ENCODE results near the gene CLEC5A. TPM values are rescaled to one million over a fixed set of nuclear protein-coding genes. Genes with fewer than 3 reads are reported as not detected.
A peak's percentile ranks its signal among the peaks of the same experiment; 100 is the strongest.
"Not testable (repeated sequence)": the region's sequence is repeated elsewhere in the genome, so short reads cannot be mapped to it uniquely, and the experiment has no call there.

CLEC5A gene
- not detected in 2 replicates for total RNA-seq (2014; rRNA removed; shearing (Covaris generic))

DNA sequence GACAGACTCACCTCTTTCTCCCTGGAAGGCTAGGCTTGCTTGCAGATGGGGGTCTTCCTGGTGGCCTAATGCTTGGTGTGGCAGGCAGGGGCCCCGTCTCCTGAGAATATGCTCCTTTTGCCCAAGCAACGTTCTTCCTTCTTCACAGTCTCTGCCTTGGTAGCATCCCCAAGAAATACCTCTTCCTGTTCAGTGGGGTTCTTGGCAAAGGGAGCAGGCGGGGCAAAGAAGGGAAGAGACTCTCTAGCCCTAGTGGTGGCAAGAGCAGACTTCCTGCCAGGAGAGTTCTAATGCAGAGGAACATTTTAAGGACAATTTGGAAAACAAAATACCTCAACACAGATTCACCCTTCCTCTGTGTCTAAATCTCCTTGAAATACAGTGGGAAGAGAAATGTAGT is at the start of gene CLEC5A:
Gene CLEC5A, minus strand, starts transcription at position 179 of the 400 bp plus-strand sequence. CDS start 682 bp downstream, outside the sequence.
- DNase-seq (ENCODE audit: low spot score): no peak

DNA sequence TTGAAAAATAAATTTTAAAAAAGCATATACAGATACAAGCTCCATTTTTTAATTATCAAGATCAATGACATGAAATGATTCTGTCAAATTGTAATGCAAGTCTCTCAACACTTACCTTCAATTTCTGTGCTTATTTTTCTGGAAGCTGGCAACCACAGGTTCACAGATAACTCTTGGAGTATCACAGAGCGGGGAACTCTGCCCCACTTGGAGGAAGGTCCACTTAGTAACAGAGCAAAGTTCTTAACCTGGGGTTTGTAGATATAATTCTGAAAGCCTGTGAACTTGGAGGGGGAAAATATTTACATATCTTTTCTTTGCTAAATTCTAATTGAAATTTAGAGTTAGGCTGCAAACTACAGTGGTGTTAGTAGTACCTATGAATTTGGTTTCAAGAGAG is 46.6 kb upstream of the CLEC5A start:
- no peak for DNase-seq (ENCODE audit: low spot score)

DNA sequence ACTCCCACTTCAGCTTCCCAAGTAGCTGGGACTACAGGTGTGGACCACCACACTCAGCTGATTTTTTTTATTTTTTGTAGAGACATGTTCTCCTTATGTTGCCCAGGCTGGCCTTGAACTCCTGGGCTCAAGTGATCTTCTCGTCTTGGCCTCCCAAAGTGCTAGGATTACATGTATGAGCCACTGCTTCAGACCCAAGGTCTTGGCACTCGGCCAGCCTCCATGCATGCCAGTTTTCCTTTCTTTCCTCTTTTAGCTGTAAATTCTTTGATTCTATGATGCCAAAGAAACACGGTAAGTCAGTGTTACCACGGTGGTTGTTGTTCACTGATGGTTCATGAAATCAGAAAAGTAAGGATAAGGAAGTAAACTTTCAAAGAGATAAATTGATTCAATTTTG is 45.9 kb upstream of the CLEC5A start:
- DNase-seq (ENCODE audit: low spot score): no peak

DNA sequence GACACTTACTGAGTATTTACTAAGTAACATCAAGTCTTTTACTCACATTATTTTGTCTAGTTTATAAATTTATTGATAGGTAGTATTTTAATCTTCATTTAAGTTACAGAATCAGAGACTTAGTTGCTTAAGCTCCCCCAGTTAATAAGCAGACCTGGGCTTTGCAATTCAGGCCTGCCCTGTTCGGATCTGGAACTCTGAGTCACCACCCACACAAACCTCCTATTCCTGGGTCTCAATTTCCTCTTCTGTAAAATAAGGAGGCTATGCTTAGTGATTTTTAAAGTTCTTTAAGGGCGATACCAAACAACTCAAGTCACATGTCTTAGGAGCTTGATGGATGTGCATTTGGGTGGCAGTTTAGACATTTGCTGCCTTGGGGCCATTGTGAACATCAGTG is 45.4 kb upstream of the CLEC5A start:
- DNase-seq (ENCODE audit: low spot score): no peak

DNA sequence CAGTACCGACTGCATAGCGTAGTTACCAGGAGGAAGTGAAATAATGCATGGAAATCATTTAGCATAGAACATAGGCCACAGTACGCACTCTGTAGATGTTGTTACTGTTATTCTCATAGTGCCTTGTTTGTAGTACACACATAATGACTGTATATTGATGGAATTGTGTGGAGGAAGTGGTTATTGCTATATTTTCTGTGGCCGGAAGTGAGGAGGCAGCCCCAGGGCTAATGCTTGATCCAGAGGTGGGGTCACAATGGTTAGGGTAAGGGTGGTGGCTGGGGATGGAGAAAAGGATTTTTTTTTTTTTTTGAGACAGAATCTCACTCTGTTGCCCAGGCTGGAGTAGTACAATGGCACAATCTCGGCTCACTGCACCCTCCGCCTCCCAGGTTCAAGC is 44.4 kb upstream of the CLEC5A start:
- no peak for DNase-seq (ENCODE audit: low spot score)

DNA sequence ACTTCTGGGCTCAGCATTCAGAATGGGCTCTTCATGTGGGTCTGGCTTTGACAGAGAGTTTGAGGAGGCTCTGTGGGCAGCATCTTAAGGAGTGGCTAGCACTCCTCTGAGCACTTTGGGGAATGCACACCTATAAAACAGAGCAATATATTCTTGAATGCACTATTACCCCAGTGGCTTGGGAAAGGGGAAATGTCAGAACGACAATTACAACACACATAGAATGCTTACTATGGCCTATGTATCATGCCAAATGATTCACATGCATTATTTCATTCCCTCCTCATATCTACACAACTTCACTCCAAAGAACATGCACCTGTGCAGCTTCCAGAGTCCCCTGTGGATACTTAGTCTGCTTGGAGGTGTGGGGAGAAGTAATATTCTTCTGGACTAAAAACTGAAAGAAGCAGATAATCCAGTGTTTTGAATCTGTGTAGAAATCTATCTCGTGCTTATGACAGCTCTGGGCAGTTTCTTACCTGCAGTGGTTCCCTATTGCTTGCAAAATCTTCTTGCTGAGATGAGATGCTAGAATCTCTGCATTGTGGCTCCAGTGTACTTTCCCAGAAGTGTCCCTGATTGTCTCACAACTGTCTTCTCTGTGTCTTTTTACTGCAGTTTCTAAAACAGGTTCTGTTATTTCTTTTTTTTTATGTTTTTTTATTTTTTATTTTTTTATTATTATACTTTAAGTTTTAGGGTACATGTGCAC is 43.4 kb upstream of the CLEC5A start:
- DNase-seq (ENCODE audit: low spot score): no peak

DNA sequence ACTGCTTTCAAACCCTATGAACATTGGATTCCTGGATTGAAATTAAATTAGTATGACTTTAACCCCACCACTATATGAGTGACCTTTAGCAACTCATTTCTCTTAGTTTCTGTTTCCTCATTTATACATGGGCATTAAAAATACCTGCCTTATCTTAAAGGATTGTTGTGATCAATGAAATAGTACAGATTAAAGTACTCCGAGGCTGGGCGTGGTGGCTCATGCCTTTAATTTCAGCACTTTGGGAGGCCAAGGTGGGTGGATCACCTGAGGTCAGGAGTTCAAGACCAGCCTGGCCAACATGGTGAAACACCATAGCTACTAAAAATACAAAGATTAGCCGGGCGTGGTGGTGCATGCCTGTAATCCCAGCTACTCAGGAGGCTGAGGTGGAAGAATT is 41.0 kb upstream of the CLEC5A start:
- DNase-seq (ENCODE audit: low spot score): not testable (repeated sequence)

DNA sequence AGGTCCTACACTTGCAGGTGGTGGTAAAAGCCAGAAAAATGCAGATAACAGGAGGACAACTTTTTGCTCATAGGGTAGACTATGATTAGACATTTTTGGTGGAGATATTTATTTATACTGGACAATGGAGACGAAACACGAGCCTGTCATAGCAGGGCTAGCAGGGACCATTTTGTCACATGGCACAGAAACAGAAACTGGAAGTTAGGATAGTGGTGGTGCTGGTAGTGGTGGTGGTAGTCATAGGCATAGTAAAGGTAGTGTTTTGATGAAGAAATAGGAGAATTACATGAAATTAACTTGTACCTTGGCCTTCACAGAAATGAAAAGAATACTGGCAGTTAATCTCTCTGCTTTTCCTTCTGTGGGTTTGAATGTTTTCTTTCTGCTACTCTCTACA is 40.1 kb upstream of the CLEC5A start:
- DNase-seq (ENCODE audit: low spot score): no peak

DNA sequence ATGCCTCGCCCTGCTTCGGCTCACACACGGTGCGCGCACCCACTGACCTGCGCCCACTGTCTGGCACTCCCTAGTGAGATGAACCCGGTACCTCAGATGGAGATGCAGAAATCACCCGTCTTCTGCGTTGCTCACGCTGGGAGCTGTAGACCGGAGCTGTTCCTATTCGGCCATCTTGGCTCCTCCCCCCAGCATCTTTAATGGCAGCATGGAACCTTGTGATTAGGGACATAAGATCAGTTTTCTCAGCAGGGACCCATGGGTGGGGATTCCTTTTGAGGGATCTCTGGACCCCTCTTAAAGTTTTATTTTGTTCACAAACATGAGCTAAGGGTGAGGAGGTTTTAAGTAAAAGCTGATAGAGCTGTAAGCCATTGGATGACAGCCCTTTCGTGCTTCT is 39.2 kb upstream of the CLEC5A start:
- DNase-seq (ENCODE audit: low spot score): not testable (repeated sequence)

DNA sequence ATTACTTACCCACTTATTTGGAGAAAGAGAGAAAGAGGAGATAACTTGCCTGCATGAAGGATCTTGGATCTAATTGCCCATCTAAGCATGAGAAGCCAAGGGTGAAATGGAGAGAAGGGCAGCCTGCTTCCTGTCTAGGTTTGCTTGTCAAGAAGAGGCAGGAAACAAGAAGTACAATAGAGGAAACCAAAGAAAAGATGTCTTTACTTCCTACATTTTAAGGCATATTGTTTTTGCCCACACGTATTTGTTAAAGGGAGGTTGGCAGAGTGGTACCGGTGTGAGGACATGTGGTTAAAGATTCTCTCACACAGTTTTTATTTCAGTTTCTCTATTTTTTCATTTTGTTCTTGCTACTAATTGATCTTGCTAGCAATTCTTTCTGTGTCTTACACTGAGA is 32.8 kb upstream of the CLEC5A start:
- DNase-seq (ENCODE audit: low spot score): no peak

DNA sequence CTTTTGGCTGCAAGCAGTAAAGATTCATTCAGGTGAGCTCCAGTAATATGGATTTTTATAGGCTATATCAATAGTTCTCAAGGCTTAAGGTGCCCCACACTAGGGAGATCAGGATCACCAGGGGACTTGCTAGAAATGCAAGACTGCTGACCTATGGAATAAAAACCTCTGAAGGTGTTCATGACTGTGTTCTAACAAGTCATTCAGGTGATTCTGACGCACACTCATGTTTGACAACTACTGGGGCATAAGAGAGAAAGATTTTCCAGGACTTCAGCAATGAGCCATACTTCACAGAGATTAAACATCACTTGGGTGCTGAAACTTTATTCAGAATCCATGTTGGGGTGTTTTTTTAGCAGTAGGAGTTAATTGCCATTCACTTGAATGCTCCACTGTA is 31.6 kb upstream of the CLEC5A start:
- no peak for DNase-seq (ENCODE audit: low spot score)

DNA sequence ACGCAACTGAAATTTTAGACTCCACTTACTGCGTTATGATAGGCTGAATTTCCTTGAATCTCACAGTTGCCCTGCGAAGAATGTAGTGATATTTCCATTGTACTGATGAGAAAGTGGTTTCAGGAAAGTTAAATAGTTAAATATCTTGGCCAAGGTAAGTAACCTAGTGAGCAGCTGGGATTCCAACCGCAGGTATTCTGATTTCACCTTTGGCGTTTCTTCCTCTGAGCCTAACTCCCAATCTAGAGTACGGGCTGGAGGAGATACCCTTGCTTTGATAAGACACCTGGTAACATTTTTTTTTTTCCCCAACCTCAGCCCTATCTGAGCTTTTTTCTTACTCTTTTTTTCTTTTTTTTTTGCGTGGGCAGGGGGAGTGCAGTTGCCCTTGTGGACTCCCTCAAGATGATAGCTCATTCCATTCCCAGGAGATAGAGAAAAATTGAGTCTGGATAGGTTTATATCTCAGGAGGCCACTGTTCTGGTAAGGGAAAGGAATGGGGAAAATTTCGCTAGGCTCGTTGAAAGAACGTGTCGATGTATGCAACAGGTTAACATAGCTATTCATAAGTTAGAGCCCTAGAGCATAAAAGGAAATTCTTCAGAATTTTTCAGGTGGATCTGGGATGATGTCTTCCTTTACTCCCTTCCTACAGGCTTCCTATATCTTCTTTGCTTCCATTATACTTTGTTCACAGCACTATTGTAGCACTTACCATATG is 29.9 kb upstream of the CLEC5A start:
- no peak for DNase-seq (ENCODE audit: low spot score)

DNA sequence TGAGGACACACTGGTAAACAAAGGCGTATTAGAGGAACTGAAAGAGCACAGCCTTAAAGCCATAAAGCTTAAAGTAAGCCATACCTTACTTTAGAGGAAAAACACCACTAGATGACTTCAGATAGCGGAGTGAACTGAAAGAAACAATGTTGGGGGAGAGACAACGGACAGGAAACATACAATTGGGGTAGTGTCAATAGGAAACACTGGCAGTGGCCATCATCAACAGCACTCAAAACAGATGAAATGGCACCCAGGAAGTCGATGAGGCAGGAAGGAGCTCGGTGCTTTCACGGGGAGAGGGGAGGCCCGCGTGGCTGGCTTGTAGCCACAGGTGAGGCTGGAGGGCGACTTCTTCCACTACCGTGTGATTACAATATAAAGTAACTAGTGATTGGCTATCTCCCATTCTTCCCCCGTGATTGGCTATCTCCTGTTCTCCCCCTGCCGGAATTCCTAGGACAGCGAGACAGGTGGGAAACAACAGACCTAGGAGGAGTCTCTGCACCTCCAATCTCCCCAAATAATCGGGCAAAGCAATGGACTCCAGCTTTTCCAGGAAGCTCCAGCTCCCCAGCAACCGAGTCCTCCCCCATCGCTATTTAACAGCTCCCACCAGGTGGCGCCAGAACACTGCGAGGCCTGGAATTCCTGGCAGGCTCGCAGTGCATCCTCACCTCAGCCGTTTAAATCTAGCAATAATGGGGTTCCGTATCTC is 29.2 kb upstream of the CLEC5A start:
- peak; percentile 51 for DNase-seq (ENCODE audit: low spot score)

DNA sequence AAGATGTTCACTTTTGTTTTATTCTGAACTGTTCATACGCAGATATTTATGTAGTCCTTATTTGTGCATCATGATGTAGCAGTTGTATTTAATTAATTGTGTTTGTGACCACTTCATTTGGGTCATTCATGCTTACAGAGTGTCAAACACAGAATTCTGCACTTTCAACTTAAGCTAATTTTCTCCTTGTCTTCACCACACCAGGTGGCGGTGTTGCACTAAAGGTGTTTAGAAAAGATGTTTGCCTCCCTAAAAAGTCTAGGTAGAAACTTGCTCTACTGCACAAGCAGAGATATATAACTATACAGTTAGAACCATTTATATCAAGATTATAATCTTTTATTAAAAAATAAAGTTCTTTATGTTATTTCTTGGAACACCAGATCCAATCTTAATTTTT is 28.1 kb upstream of the CLEC5A start:
- DNase-seq (ENCODE audit: low spot score): no peak

DNA sequence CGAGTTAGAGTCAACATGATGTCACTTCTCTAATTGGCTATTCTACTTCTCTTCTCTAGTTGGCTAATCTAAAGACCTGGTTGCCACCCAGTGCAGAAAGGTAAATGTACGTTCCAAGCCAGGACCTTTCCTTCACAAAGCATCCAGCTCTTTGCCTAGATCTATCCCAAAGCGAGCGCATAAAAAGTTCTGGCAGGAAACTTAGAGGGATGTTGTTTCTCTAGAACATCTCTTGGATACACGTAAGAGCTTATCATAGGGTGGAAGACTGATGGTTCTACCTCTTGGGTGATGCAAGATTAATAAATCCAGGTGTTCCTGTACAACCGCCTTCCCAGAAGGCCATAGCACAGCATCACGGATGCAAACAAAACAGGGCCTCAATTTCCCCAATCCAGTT is 26.9 kb upstream of the CLEC5A start, which contains the start of gene TAS2R38:
Gene TAS2R38, minus strand, starts transcription at position 101 of the 400 bp plus-strand sequence. Its CDS starts 84 bp downstream, at position 17.
- no peak for DNase-seq (ENCODE audit: low spot score)

DNA sequence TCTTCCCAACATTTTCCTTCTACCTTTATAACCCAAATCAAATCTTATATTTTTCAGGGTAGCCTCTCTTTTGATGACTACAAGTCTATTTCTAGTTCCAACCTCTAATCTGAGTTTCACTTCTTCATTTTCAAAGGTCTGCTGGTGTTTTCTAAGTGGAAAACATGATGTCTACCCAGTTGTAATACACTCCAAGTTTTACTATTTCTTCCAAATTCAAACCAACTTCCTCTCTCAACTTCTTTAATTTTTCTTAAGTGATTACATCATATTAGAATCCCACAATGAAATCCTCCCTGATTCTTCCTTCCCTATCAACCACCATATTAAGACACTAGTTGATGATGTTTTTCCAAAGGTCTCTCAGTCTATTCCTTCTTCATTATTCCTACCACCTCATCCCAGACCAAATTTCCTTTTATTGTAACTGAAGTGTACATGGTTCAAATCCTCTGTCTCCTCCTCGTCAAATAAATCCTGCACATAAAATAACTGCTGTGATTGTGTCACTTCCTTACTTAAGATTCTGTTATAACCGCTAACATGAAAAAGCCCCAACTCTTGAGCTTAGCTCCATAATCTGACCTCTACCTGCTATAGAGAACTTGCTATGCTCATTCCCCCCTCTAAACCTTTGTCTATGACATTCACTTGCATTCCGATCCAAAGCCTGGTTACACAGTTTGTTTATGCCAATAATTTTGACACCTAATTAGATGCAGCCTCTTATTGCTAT is 14.1 kb upstream of the CLEC5A start:
- no peak for DNase-seq (ENCODE audit: low spot score)

DNA sequence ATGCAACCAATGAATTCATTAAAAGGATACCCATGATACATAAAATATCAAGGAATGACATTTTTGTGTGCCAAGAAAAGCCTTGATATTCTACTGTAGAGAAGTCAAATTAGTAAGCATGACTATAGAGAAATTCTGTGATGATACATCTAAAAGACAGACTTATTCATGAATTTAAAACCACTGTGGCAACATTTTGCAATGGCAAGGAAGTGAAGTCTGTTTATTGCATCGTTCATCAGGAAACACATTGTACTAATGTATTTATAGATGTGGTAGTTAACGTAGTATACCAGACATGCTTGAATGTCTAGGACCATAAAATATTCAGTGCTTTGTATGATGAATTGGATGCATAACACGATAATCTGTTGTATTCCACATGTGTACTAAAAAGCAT is 9.3 kb upstream of the CLEC5A start:
- no peak for DNase-seq (ENCODE audit: low spot score)

DNA sequence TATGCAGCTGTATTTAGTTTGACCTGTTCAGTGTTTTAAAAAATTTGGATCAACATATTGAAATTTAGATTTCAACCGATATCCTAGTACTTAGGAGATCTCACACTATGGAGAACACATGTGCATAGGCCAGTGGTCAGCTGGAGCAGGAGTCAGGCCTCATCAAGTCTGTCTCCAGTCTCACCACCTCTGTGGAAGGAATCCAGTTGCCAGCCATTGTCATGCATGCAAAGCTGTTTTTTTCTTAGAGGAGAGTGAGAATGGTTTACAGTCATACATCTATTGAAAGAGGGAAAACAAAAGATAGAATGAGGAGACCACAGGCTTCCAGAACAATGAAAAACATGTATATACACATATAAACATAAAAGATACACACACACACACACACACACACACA is 7.6 kb upstream of the CLEC5A start:
- DNase-seq (ENCODE audit: low spot score): no peak

DNA sequence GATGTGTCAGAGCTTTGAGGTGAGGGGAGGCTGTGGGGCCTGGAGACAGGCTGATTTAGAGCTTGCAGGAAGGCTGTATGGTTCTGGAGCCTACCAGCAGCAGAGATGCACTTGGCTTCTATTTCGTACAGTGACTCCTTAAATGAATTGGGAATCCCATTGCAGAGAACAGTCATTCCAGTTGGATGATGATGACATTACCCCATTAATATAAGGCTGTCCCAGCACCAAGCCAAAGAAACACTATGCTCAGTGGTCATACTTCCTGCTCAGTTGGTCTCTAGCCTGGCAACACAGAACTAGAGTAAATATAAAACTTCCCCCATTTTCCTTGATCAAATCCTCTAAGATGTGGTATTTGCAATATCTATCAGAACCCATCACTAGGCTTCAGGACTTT is 5.7 kb upstream of the CLEC5A start:
- no peak for DNase-seq (ENCODE audit: low spot score)

DNA sequence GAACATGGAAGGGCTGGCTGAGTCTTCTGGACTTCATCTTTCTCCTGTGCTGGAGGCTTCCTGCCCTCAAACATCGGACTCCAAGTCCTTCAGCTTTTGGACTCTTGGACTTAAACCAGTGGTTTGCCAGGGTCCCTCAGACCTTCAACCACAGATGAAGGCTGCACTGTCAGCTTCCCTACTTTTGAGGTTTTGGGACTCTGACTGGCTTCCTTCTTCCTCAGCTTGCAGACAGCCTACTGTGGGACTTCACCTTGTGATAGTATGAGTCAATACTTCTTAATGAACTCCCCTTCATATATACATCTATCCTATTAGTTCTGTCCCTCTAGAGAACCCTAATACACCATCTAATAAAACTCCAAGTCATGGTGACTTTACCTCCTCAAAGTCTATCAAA is 4.0 kb upstream of the CLEC5A start:
- DNase-seq (ENCODE audit: low spot score): no peak

DNA sequence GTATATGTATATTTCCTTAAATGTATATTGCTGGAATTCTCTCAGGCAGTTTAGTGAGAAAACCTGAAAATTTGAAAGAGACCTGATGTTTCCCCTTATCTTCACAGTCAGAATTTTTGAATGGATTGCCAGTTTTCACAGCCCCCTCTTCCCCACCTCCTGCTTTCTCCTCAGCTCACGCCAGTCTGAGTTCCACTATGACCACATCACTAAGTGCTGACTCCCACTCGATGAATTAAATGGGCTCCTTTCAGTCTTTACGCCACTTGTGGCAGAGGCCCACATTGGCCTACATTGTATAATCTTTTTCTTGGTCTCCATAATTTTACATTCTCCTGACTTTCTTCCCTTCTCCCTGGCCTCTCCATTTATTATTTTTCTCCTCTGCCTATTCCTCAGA is 3.1 kb upstream of the CLEC5A start:
- DNase-seq (ENCODE audit: low spot score): no peak

DNA sequence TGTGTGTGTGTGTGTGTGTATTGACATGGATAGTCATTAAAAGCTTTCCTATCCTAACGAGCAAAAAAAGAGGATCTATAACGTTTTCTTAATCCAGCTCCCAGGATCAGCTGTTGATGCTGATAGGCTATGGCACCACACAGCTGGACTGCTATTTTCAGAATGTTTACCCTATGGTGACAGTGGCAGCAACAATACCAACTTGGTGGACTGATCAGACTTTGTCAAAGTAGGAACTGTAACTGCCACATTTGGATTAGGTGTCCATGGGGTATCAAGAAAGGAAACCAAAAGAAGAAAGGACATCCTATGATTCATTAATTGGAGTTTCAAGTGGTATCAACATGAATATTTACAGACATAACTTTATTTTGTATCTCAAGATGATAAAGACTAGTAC is 2.7 kb upstream of the CLEC5A start:
- no peak for DNase-seq (ENCODE audit: low spot score)
